WERI-Rb-1 (cell line): Measurements from ENCODE around the gene SIRT2.
A peak's percentile ranks its signal among the peaks of the same experiment; 100 is the strongest.

Experiments
- DNase-seq: peaks from one replicate; pipeline ENCODE4 v3.0.0-alpha.2; 2020
- H3K27ac ChIP-seq: fragments of 250-450 bp; sonication (Bioruptor Pico); 2 replicates; pipeline ENCODE4 v1.5.1; 2020; ENCODE audit warnings: mild to moderate bottlenecking, moderate library complexity
- H3K27me3 ChIP-seq: fragments of 250-450 bp; sonication (Bioruptor Pico); 2 replicates; pipeline ENCODE4 v1.5.1; 2021; ENCODE audit warnings: mild to moderate bottlenecking, low read depth, moderate library complexity; ENCODE audit not compliant: insufficient read depth, severe bottlenecking
- H3K36me3 ChIP-seq: fragments of 250-450 bp; sonication (Bioruptor Pico); 2 replicates; pipeline ENCODE4 v1.5.1; 2020; ENCODE audit warnings: mild to moderate bottlenecking, moderate library complexity
- H3K4me3 ChIP-seq: 2 replicates; pipeline ENCODE4 v1.5.1; 2011; ENCODE audit warnings: low read depth, mild to moderate bottlenecking, control low read depth, low read length
- H3K9me3 ChIP-seq: fragments of 250-450 bp; sonication (Bioruptor Pico); 2 replicates; pipeline ENCODE4 v1.5.1; 2021; ENCODE audit warnings: mild to moderate bottlenecking, moderate library complexity; ENCODE audit not compliant: severe bottlenecking
- CTCF ChIP-seq: IDR thresholded peaks from 2 replicates; pipeline ENCODE4 v1.5.1; 2011; ENCODE audit warnings: low read depth, mild to moderate bottlenecking, control low read depth, inconsistent platforms, low read length

SIRT2 gene

DNA sequence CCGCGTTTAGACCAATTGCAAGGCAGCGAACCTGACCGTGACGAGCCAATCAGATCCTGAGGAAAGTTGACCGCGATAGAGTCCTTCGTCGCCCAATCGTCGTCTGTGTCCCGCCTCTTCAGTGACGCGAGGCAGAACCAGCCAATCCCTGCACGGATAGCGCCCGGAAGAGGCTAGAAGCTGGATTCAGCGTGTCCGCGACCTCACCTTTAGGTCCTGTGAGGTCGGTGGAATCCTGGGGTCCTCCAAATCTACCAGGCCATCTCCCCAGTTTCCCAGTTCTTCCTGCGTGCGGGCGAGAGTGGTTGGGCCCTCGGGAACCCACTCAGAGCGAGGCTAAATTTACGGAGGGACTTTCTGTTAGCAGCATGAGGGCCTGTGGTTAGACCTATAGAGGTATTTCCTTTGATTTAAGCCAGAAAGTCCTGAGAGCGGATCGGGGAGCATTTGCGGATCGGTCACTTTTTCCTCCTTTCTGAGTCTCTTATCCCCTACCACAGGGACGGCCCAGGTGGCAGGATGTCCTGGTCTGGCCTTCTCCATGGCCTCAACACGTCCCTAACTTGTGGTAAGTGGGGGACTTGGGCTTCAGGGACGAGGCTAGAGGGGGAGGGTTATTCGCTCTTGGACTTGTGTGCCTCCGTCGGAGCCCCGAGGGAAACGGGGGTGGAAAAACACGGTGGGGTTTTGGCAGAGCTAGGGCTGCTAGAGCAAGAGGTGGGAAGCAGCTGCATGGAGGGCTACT is 31.5 kb upstream of the SIRT2 start, which contains the start of gene MRPS12:
MRPS12 (plus strand) TSS at position 169 of the 745 bp plus-strand sequence; CDS start at position 520, 351 bp downstream.
- Histone ChIP-seq H3K4me3 (peak within 1 kb of the TSS; percentile 98), H3K27me3 (no peaks in the 10 kb centered on the region), H3K9me3 (no peaks in the 10 kb centered on the region), H3K36me3 (peaks cover 20% of the 10 kb centered on the region), H3K27ac (peak within 1 kb of the TSS; percentile 96)
- TF ChIP-seq CTCF: no peak
- DNase-seq: peak; percentile 98

DNA sequence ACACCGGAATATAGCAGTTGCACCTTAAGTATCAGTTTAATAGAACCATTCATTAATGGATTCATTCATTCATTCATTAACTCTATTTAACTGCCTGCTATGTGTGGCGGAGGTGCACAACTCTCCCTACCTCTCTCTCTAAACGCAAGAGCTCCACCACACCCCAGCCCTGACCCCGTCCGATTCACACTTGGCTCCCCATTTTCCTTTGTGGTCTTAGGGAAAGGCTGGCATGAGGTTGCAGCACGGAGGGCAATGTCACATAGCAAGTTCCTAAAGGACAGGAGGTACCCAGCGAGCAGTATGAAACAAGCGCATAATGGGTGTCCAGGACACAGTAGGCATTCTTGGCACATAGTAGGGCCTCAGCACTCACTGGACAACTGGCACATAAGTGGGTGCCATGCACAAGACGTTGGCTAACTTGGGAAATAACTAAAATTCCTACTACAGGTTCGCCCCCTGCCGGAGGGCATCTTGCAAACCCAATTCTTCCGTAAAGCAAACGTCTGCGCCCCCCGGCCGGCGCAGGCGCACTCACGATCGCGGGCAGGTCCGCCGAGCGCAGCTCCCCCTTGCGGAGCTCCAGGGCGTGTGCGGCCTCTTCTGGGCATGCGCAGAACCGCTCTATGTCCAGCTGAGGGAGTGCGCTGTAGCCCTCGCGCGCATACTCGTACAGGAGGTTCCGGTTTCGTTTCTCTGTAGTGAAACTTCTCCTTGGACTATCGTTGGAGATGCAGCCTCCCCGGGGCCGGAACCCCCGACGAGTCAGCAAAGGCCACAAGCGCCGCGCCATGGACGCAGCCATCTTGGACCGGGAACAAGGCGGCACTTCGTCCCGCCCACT is 30.7 kb upstream of the SIRT2 start, which contains the start of gene SARS2:
SARS2 (minus strand) TSS at position 835 of the 847 bp plus-strand sequence; CDS start at position 808, 27 bp downstream.
- Histone ChIP-seq H3K4me3 (peak within 1 kb of the TSS; percentile 98), H3K27me3 (no peaks in the 10 kb centered on the region), H3K36me3 (peaks cover 28% of the 10 kb centered on the region), H3K9me3 (no peaks in the 10 kb centered on the region), H3K27ac (peak within 1 kb of the TSS; percentile 96)
- TF ChIP-seq CTCF: peak; percentile 90
- peak; percentile 90 for DNase-seq

GRCh38 chr19:38928391-38929001 is 29.1 kb upstream of the SIRT2 start:
- no peak overlapping the region for H3K4me3 ChIP-seq
- no peaks in the 10 kb centered on the region for H3K9me3 ChIP-seq
- H3K36me3 ChIP-seq: peaks cover 33% of the 10 kb centered on the region
- TF ChIP-seq CTCF: no peak
- H3K27ac ChIP-seq: no peak overlapping the region
- no peaks in the 10 kb centered on the region for H3K27me3 ChIP-seq
- DNase-seq: no peak

- no peaks in the 10 kb centered on the region for H3K27me3 ChIP-seq
- H3K36me3 ChIP-seq: peaks cover 33% of the 10 kb centered on the region
- no peak for TF ChIP-seq CTCF
- no peaks in the 10 kb centered on the region for H3K9me3 ChIP-seq
- DNase-seq: no peak
- no peak overlapping the region for H3K27ac ChIP-seq
- no peak overlapping the region for H3K4me3 ChIP-seq
These were observed 25.0 kb upstream of the SIRT2 start for GRCh38 chr19:38924388-38924787.

- H3K4me3 ChIP-seq: no peak overlapping the region
- no peak for DNase-seq
- H3K27me3 ChIP-seq: no peaks in the 10 kb centered on the region
- no peak for TF ChIP-seq CTCF
- H3K36me3 ChIP-seq: peaks cover 31% of the 10 kb centered on the region
- H3K27ac ChIP-seq: no peak overlapping the region
- H3K9me3 ChIP-seq: no peaks in the 10 kb centered on the region
These were observed 23.1 kb upstream of the SIRT2 start for GRCh38 chr19:38922482-38922881.
